ENCODE measurements around the gene SPACDR.

SPACDR gene

DNA sequence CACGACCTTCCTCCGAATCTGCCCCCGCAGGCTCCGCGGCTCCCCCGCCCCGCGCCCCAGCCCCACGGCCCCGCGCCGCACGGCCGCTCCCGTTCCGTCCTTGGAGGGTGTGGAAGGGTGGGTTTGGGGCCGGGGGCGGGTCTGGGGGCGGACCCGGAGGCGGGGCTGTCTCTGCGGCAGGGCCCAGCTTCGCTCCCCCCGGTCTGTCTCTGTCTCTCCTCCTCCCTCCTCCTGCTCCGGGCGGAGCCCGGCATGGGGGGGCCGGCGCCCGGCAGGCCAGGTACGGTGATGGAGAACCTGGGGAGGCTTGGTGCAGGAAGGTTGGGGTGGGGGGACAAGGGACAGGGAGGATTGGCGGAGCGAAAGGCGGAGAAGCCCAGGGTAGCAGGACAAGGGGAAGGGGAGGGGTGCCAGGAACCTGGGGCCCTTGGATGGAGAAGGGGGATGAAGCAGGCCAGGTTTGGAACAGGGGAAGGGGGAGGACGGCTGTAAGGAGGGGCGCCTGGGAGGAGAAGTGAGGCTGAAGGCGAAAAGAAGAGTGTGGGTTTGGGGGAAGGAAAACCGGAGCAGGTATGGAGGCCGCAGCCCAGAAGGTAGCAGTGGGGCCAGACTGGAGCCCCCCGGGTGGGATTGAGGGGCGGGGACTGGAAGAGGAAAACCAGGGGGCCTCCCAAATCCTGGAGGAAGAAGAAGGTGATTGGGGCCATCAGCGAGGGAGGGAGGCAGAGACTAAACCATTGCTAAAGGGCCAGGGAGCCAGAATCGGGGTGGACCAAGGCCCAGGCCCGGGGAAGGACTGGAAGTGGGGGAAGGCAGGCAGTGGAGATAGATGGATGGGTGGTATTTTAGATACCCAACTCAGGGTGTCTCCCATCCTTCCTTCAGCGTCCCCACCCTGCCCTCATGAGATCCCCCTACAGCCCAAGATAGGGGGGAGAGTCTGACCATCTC, 19.9 kb upstream of the SPACDR start, which contains the start of gene NYAP1:
TSS of gene NYAP1 (plus strand) at position 206 of the 951 bp plus-strand sequence. CDS start 1,385 bp downstream, outside the sequence.
- TF ChIP-seq, protein P1, sequence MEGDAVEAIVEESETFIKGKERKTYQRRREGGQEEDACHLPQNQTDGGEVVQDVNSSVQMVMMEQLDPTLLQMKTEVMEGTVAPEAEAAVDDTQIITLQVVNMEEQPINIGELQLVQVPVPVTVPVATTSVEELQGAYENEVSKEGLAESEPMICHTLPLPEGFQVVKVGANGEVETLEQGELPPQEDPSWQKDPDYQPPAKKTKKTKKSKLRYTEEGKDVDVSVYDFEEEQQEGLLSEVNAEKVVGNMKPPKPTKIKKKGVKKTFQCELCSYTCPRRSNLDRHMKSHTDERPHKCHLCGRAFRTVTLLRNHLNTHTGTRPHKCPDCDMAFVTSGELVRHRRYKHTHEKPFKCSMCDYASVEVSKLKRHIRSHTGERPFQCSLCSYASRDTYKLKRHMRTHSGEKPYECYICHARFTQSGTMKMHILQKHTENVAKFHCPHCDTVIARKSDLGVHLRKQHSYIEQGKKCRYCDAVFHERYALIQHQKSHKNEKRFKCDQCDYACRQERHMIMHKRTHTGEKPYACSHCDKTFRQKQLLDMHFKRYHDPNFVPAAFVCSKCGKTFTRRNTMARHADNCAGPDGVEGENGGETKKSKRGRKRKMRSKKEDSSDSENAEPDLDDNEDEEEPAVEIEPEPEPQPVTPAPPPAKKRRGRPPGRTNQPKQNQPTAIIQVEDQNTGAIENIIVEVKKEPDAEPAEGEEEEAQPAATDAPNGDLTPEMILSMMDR (IDR thresholded peaks at IDR 0.05; ENCODE audit: insufficient read depth, missing control alignments): no peak
- no peak for FAIRE-seq
- peak; percentile 77 for DNase-seq (ENCODE audit: insufficient read length, low spot score)

DNA sequence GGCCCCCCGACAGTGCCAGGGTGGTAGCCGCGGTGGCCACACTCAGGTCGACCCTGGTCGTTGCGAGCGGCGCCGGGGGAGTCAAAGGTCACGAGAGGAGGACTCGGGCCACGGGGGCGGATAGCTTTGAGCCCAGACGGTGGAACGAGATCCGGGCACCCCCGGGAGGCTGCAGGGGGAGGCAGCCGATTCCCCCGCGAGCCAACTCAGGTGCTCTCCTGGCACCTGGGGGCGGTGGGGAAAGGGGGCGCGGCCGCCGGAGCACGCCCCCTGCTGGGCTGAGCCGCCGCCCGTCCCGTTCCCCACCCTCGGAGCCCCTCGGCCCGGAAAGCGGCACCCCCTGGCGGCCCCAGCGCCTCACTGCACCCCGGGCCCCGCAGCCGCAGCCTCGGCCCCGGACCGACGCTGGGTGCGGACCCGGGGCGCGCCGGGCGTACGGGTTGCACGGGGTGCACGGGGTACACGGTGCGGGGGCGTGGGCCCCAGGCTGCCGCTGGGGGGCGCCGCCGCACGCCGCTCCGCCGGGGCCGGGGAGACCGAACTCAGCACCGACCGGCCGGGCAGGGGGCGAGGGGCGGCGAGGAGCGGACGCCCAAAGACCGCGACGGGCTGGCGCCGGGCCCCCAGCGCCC, 19.1 kb upstream of the SPACDR start:
- FAIRE-seq (no peak), DNase-seq (ENCODE audit: insufficient read length, low spot score) (peak; percentile 62)
- TF ChIP-seq, protein P1 (IDR thresholded peaks at IDR 0.05; ENCODE audit: insufficient read depth, missing control alignments): peak; percentile 73

DNA sequence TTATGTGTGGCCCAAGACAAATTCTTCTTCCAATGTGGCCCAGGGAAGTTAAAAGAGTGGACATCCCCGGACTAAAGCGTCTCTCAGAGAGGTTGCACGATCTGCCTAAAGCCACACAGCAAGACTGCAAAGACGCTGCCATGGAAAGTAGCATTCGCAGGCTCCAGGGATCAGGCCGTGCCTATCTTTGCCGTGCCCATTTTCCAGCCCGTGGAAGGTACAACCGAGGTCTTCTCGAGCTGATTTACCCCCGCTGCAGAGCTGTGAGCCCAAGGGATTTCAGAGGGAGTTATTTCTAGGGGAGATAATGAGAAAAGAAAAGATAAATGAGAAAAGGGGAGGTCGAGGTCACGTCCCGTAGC, 18.6 kb upstream of the SPACDR start:
- no peak for DNase-seq (ENCODE audit: insufficient read length, low spot score)
- TF ChIP-seq, protein P1 (IDR thresholded peaks at IDR 0.05; ENCODE audit: insufficient read depth, missing control alignments): no peak
- FAIRE-seq: no peak

DNA sequence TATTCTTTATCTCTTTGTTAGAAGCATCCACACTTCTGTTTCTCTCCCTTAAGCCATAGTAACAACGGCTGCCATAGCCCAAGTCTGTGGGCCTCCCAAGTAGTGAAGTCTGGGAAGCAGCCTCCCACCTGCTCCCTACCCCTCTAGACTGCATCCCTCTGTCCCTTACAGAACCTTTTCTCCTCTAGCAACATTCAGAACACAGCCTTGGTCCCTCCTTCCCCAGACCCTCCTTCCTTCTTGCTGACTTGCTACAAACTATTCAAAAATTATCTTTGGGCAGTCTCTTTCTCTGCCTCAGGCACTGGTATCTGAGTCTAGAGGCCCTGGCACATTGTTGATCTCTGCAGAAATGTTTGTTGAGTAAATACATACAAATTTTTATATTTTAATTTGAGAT, 17.4 kb upstream of the SPACDR start:
- FAIRE-seq (no peak), DNase-seq (ENCODE audit: insufficient read length, low spot score) (no peak)
- TF ChIP-seq, protein P1 (IDR thresholded peaks at IDR 0.05; ENCODE audit: insufficient read depth, missing control alignments): no peak

DNA sequence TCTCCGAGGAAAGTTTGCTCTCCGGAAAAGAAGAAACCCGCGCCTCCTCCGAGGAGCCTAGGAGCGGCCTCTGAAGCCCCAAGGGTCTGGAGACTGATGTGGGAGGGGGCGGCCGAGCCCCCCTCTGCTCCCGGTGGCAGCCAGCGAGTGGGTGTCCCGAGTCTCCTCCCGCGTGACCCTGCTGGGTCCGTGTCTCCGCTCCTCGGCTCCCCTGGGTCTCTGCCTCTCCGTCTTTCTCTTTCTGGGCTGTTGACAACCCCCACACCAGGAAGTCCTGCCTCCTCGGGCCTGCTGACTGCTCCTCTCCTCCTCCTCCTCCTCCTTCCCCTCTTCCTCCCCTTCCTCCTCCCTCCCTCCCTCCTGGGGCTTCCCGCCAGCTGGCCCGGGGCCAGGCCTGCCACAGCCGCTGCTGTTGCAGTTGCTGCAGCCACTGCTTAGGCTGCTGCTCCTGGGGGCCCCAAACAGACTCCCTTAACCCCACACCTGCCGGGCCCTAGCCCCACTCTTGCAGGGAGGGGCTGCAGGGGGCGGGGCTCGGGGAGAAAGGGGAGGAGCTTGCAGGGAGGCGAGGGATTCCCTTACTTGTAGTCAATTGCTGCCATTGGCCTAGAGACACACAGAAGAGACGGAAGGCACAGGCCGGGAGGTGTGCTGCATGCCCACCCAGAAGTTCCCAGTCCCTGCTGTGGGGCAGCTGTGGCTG, 15.0 kb upstream of the SPACDR start, which contains the start of gene TSC22D4:
TSS of gene TSC22D4 (minus strand) at position 257 of the 703 bp plus-strand sequence. CDS start 1,176 bp downstream, outside the sequence.
- TF ChIP-seq, protein P1 (IDR thresholded peaks at IDR 0.05; ENCODE audit: insufficient read depth, missing control alignments): no peak
- FAIRE-seq: no peak
- DNase-seq (ENCODE audit: insufficient read length, low spot score): peak; percentile 91

DNA sequence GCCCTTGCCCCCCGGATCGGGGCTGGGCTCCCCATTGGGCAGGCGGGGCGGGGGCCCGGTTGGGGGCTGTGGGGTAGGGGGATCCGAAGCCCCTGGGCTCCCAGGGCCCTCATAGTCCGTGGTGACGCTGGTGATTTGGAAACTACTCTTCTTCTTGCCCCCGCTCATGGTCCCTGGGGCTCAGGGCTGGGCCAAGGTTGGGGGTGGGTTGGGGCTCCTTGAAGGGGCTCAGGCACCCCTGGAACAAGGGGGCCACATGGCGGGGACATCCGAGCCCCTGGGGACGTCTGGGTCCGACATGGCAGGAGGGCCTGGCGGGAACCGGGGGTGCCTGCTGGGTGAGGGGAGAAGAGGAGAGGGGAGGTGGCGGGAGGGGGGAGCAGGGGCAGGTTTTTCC, 13.8 kb upstream of the SPACDR start:
- FAIRE-seq: no peak

More for the DNA sequence above, 13.8 kb upstream of the SPACDR start:
- DNase-seq (ENCODE audit: insufficient read length, low spot score): no peak
- TF ChIP-seq, protein P1 (IDR thresholded peaks at IDR 0.05; ENCODE audit: insufficient read depth, missing control alignments): no peak
